Stomach (tissue), 9 donors: ENCODE measurements around the gene CXCR6. TPM values are rescaled to one million over a fixed set of nuclear protein-coding genes. Genes with fewer than 3 reads are reported as not detected.
A peak's percentile ranks its signal among the peaks of the same experiment; 100 is the strongest.

Experiments used
- DNase-seq, 2 donors: peaks; one replicate each; pipeline versions ENCODE4 v3.0.0 to v3.0.0-alpha.2; 2013 to 2019
- H3K27ac ChIP-seq, 5 donors: fragments of 200-600 bp in 4 of 5; sonication (generic) in 4 of 5; one replicate each; pipeline ENCODE4 v1.5.1; 2013 to 2019; ENCODE audit warnings: mild to moderate bottlenecking in 1 of 5, moderate library complexity in 1 of 5
- H3K27me3 ChIP-seq, 3 donors: fragments of 200-600 bp; sonication (generic); one replicate each; pipeline ENCODE4 v1.5.1; 2017 to 2019; ENCODE audit warnings: mixed run types in 1 of 3
- H3K36me3 ChIP-seq, 4 donors: fragments of 200-600 bp; sonication (generic); 1 replicate in 3 of 4; 2 replicates in 1 of 4; pipeline ENCODE4 v1.5.1; 2016 to 2019
- H3K4me1 ChIP-seq, 4 donors: fragments of 200-600 bp; sonication (generic); one replicate each; pipeline ENCODE4 v1.5.1; 2016 to 2019
- H3K4me3 ChIP-seq, 4 donors: fragments of 200-600 bp; sonication (generic) in 3 of 4; one replicate each; pipeline ENCODE4 v1.5.1; 2016 to 2019; ENCODE audit warnings: mild to moderate bottlenecking in 1 of 4
- H3K9me3 ChIP-seq, 4 donors: fragments of 200-600 bp; sonication (generic); one replicate each; pipeline ENCODE4 v1.5.1; 2016 to 2019
- CTCF ChIP-seq, 7 experiments: fragments of 450-650 bp in 4 of 7; fragments of 200-600 bp in 3 of 7; sonication (generic) in 3 of 7; IDR thresholded peaks; one replicate each; pipeline ENCODE4 v1.5.1; 2016 to 2019; ENCODE audit warnings: antibody characterized with exemption in 7 of 7, control low read depth in 2 of 7, mild to moderate bottlenecking in 1 of 7
- EP300 ChIP-seq: sonication (generic); formaldehyde crosslinking; IDR thresholded peaks from one replicate; pipeline ENCODE4 v1.6.1; 2017; ENCODE audit warnings: antibody characterized with exemption
- POLR2A ChIP-seq, 4 donors: fragments of 450-650 bp; IDR thresholded peaks; one replicate each; pipeline ENCODE4 v1.6.1; 2016; ENCODE audit warnings: antibody characterized with exemption in 4 of 4, control low read depth in 2 of 4, mild to moderate bottlenecking in 1 of 4, moderate library complexity in 1 of 4
- POLR2AphosphoS5 ChIP-seq, 3 donors: sonication (generic); formaldehyde crosslinking; IDR thresholded peaks; one replicate each; pipeline ENCODE4 v1.6.1; 2016; ENCODE audit warnings: antibody characterized with exemption in 3 of 3
- WGBS, 5 donors: extraction: QIAGEN DNeasy Blood & Tissue Kit in 3 of 5; methylation state at CpG; one replicate each; pipeline versions ENCODE4 v1.1.5 to v1.1.7; 2013 to 2018; 5-methylcytosine and 5-hydroxymethylcytosine counted together
- intact Hi-C: fragments of 100-400 bp; cut with DNase I; formaldehyde crosslinking; loops from one replicate; pipeline ENCODE4 v1.15.1; 2023; ENCODE audit warnings: low total_unique reads
- polyA plus RNA-seq, 3 donors: library from polyadenylated mRNA; stranded (reverse); fragments of 200-250 nt; gene quantifications; one replicate each; pipeline ENCODE4 v1.2.3, GENCODE V29; 2013
- total RNA-seq, 5 donors: library from RNA; depleted of rRNA; stranded (reverse); fragments of >200 nt; gene quantifications; one replicate each; pipeline versions ENCODE4 v1.1.0 to v1.2.3, GENCODE V29; 2014 to 2016
- donor health status: healthy with polysubstance abuse.
- donor health status: Bipolar disorder and iron deficiency.
- donor health status: healthy.

The CXCR6 gene
- total and polyA plus RNA-seq, 8 donors: 0.31 to 14.8 (median 1.1) TPM; not detected in 3

GRCh38 chr3:45965253-45965652 is 22.0 kb downstream of the CXCR6 start:
- no peak for DNase-seq
- H3K9me3 ChIP-seq: no peaks in the 10 kb centered on the region
- H3K27me3 ChIP-seq: no peaks in the 10 kb centered on the region
- peaks cover 18 to 41% (median 25%) of the 10 kb centered on the region in 4 donors for H3K4me1 ChIP-seq
- intact Hi-C loops: no loop called here
- no peak overlapping the region for H3K4me3 ChIP-seq
- 71 to 92% (median 86%) methylated on average over 4 of the region's 4 CpGs for WGBS, 5 donors
- H3K27ac ChIP-seq: peak overlapping the region in 3 of 5 donors; percentile 4 to 50 (median 6)
- peaks cover 95 to 100% (median 99%) of the 10 kb centered on the region in 4 donors for H3K36me3 ChIP-seq
- no peak for TF ChIP-seq POLR2AphosphoS5 (IDR thresholded peaks at IDR 0.05)
- no peak for TF ChIP-seq CTCF (IDR thresholded peaks at IDR 0.05)
- no peak for TF ChIP-seq EP300
- no peak for TF ChIP-seq POLR2A (IDR thresholded peaks at IDR 0.05)

- H3K4me1 ChIP-seq: peaks cover 18 to 41% (median 25%) of the 10 kb centered on the region in 4 donors
- no peak for TF ChIP-seq EP300
- no peak for TF ChIP-seq CTCF (IDR thresholded peaks at IDR 0.05)
- no peak for TF ChIP-seq POLR2AphosphoS5 (IDR thresholded peaks at IDR 0.05)
- TF ChIP-seq POLR2A (IDR thresholded peaks at IDR 0.05): no peak
- H3K36me3 ChIP-seq: peaks cover 91 to 100% (median 99%) of the 10 kb centered on the region in 4 donors
- no peaks in the 10 kb centered on the region for H3K27me3 ChIP-seq
- intact Hi-C loops: no loop called here
- no peaks in the 10 kb centered on the region for H3K9me3 ChIP-seq
- peak overlapping the region in 2 of 5 donors; percentile 4 to 50 for H3K27ac ChIP-seq
- WGBS, 5 donors: 74 to 85% (median 79%) methylated on average over 4 of the region's 4 CpGs
- no peak for DNase-seq
- H3K4me3 ChIP-seq: no peak overlapping the region
These were observed 22.4 kb downstream of the CXCR6 start for GRCh38 chr3:45965653-45966052.

- WGBS, 5 donors: 79 to 90% (median 86%) methylated on average over 17 of the region's 17 CpGs
- peak in 1 of 2 donors; percentile 50 for DNase-seq
- Histone ChIP-seq H3K9me3 (no peaks in the 10 kb centered on the region), H3K27ac (peak overlapping the region in 3 of 5 donors; percentile 24 to 44 (median 42)), H3K27me3 (no peaks in the 10 kb centered on the region), H3K36me3 (peaks cover 84 to 100% (median 97%) of the 10 kb centered on the region in 4 donors), H3K4me1 (peaks cover 18 to 43% (median 25%) of the 10 kb centered on the region in 4 donors), H3K4me3 (no peak overlapping the region)
- intact Hi-C loops: no loop called here
- no peak for TF ChIP-seq POLR2A (IDR thresholded peaks at IDR 0.05)
- no peak for TF ChIP-seq EP300
- no peak for TF ChIP-seq POLR2AphosphoS5 (IDR thresholded peaks at IDR 0.05)
- TF ChIP-seq CTCF (IDR thresholded peaks at IDR 0.05): no peak
These were observed 23.1 kb downstream of the CXCR6 start for GRCh38 chr3:45966371-45966791.

- DNase-seq: no peak
- TF ChIP-seq CTCF (IDR thresholded peaks at IDR 0.05) (no peak), POLR2AphosphoS5 (IDR thresholded peaks at IDR 0.05) (no peak), POLR2A (IDR thresholded peaks at IDR 0.05) (no peak), EP300 (no peak)
- Histone ChIP-seq H3K36me3 (peaks cover 77 to 97% (median 97%) of the 10 kb centered on the region in 4 donors), H3K27ac (peak overlapping the region; percentile 2 to 44 (median 24)), H3K4me1 (peaks cover 18 to 50% (median 27%) of the 10 kb centered on the region in 4 donors), H3K4me3 (no peak overlapping the region), H3K27me3 (no peaks in the 10 kb centered on the region), H3K9me3 (no peaks in the 10 kb centered on the region)
- WGBS, 5 donors: 62 to 83% (median 65%) methylated on average over 11 to 16 of the region's 16 CpGs
- intact Hi-C loops: no loop called here
These were observed 23.8 kb downstream of the CXCR6 start for GRCh38 chr3:45966950-45967640.
